H9 (cell line): ENCODE results near the gene NFATC1. TPM values are rescaled to one million over a fixed set of nuclear protein-coding genes. Genes with fewer than 3 reads are reported as not detected.

Source experiments
- DNase-seq: peaks from one replicate; pipeline ENCODE4 v3.0.0-alpha.2; 2017
- H2AFZ ChIP-seq: one replicate; pipeline ENCODE4 v1.6.1; 2013; ENCODE audit warnings: mild to moderate bottlenecking, low read length, control low read depth, moderate library complexity
- H2AK5ac ChIP-seq: 2 replicates; pipeline ENCODE4 v1.6.1; 2013; ENCODE audit warnings: low read length, control low read depth, mixed read lengths; ENCODE audit not compliant: insufficient read length
- H2BK120ac ChIP-seq: one replicate; pipeline ENCODE4 v1.6.1; 2013; ENCODE audit warnings: low read depth, mild to moderate bottlenecking, low read length, control low read depth, inconsistent platforms; ENCODE audit not compliant: poor library complexity, severe bottlenecking
- H2BK12ac ChIP-seq: 2 replicates; pipeline ENCODE4 v1.6.1; 2013; ENCODE audit warnings: low read length, control low read depth, mixed read lengths, low read depth; ENCODE audit not compliant: insufficient read length
- H2BK15ac ChIP-seq: 2 replicates; pipeline ENCODE4 v1.6.1; 2013; ENCODE audit warnings: low read depth, low read length, control low read depth
- H2BK20ac ChIP-seq: one replicate; pipeline ENCODE4 v1.6.1; 2013; ENCODE audit warnings: low read depth, mild to moderate bottlenecking, low read length, control low read depth, inconsistent platforms; ENCODE audit not compliant: poor library complexity, severe bottlenecking
- H2BK5ac ChIP-seq: 2 replicates; pipeline ENCODE4 v1.6.1; 2013; ENCODE audit warnings: low read length, control low read depth, mixed read lengths; ENCODE audit not compliant: insufficient read length
- H3K14ac ChIP-seq: 2 replicates; pipeline ENCODE4 v1.6.1; 2013; ENCODE audit warnings: low read length, control low read depth; ENCODE audit not compliant: insufficient read depth
- H3K18ac ChIP-seq: 2 replicates; pipeline ENCODE4 v1.6.1; 2013; ENCODE audit warnings: low read depth, mild to moderate bottlenecking, mixed read lengths, low read length, control low read depth; ENCODE audit not compliant: insufficient read length
- H3K23ac ChIP-seq: 2 replicates; pipeline ENCODE4 v1.6.1; 2013; ENCODE audit warnings: low read length, control low read depth, mixed read lengths, low read depth; ENCODE audit not compliant: insufficient read length
- H3K23me2 ChIP-seq: 2 replicates; pipeline ENCODE4 v1.6.1; 2013; ENCODE audit warnings: low read depth, mild to moderate bottlenecking, mixed read lengths, low read length, control low read depth; ENCODE audit not compliant: insufficient read length, poor library complexity, severe bottlenecking
- H3K27ac ChIP-seq: 2 replicates; pipeline ENCODE4 v1.5.1; 2013; ENCODE audit warnings: low read length, control low read depth, mixed read lengths, low read depth; ENCODE audit not compliant: insufficient read length
- H3K27me3 ChIP-seq: 2 replicates; pipeline ENCODE4 v1.6.1; 2013; ENCODE audit warnings: low read length, control low read depth, inconsistent platforms; ENCODE audit not compliant: insufficient read depth
- H3K4ac ChIP-seq: 2 replicates; pipeline ENCODE4 v1.6.1; 2013; ENCODE audit warnings: low read depth, mild to moderate bottlenecking, control low read depth, inconsistent platforms, low read length, moderate library complexity
- H3K4me1 ChIP-seq: 2 replicates; pipeline ENCODE4 v1.6.1; 2013; ENCODE audit warnings: low read length, control low read depth, inconsistent platforms; ENCODE audit not compliant: insufficient read depth
- H3K4me2 ChIP-seq: 2 replicates; pipeline ENCODE4 v1.6.1; 2013; ENCODE audit warnings: low read length, control low read depth, mixed read lengths; ENCODE audit not compliant: insufficient read length, insufficient read depth
- H3K56ac ChIP-seq: 2 replicates; pipeline ENCODE4 v1.6.1; 2013; ENCODE audit warnings: low read depth, mild to moderate bottlenecking, mixed read lengths, low read length, control low read depth; ENCODE audit not compliant: insufficient read length
- H3K79me1 ChIP-seq: 2 replicates; pipeline ENCODE4 v1.6.1; 2013; ENCODE audit warnings: low read depth, mild to moderate bottlenecking, moderate library complexity, low read length, control low read depth, inconsistent platforms; ENCODE audit not compliant: insufficient read depth, poor library complexity, severe bottlenecking
- H3K79me2 ChIP-seq: 2 replicates; pipeline ENCODE4 v1.6.1; 2013; ENCODE audit warnings: low read length, control low read depth, inconsistent platforms; ENCODE audit not compliant: insufficient read depth
- H3K9ac ChIP-seq: 2 replicates; pipeline ENCODE4 v1.6.1; 2013; ENCODE audit warnings: low read length, control low read depth, mixed read lengths; ENCODE audit not compliant: insufficient read length; ENCODE audit errors: extremely low read depth
- H3K9me3 ChIP-seq: one replicate; pipeline ENCODE4 v1.6.1; 2013; ENCODE audit warnings: low read depth, low read length, inconsistent platforms; ENCODE audit not compliant: control insufficient read depth
- H3T11ph ChIP-seq: one replicate; pipeline ENCODE4 v1.6.1; 2013; ENCODE audit warnings: mild to moderate bottlenecking, low read length, control low read depth, inconsistent platforms
- H4K20me1 ChIP-seq: one replicate; pipeline ENCODE4 v1.6.1; 2013; ENCODE audit not compliant: control insufficient read depth, insufficient read length, insufficient read depth
- H4K5ac ChIP-seq: 2 replicates; pipeline ENCODE4 v1.6.1; 2013; ENCODE audit warnings: low read depth, mild to moderate bottlenecking, mixed read lengths, low read length, control low read depth; ENCODE audit not compliant: insufficient read length
- H4K8ac ChIP-seq: replicated peaks from 2 replicates; pipeline ENCODE4 v1.6.1; 2013; ENCODE audit warnings: low read length, control low read depth, mixed read lengths, low read depth; ENCODE audit not compliant: insufficient read length
- H4K91ac ChIP-seq: 2 replicates; pipeline ENCODE4 v1.6.1; 2013; ENCODE audit warnings: low read depth, mild to moderate bottlenecking, moderate library complexity, mixed read lengths, low read length, control low read depth; ENCODE audit not compliant: insufficient read length
- H3K27ac Mint-ChIP-seq, 3 experiments: 2 replicates in 2 of 3; 3 replicates in 1 of 3; pipeline ENCODE4 v1.8.0; 2020 to 2021; ENCODE audit warnings: mixed read lengths in 3 of 3, mild to moderate bottlenecking in 1 of 3, moderate library complexity in 1 of 3
- H3K27me3 Mint-ChIP-seq: 2 replicates; pipeline ENCODE4 v1.8.0; 2021; ENCODE audit warnings: low read depth, mild to moderate bottlenecking, moderate library complexity, mixed read lengths
- H3K36me3 Mint-ChIP-seq, 3 experiments: 2 replicates in 2 of 3; 3 replicates in 1 of 3; pipeline ENCODE4 v1.8.0; 2020 to 2021; ENCODE audit warnings: low read depth in 3 of 3, mixed read lengths in 3 of 3; ENCODE audit not compliant: insufficient read depth in 1 of 3
- H3K4me1 Mint-ChIP-seq, 2 experiments: 2 replicates each; pipeline ENCODE4 v1.8.0; 2020; ENCODE audit warnings: mixed read lengths in 2 of 2
- H3K4me3 Mint-ChIP-seq, 2 experiments: 2 replicates in 1 of 2; 3 replicates in 1 of 2; pipeline ENCODE4 v1.8.0; 2020 to 2021; ENCODE audit warnings: mild to moderate bottlenecking in 2 of 2, mixed read lengths in 2 of 2, moderate library complexity in 1 of 2
- H3K9me3 Mint-ChIP-seq, 2 experiments: 2 replicates in 1 of 2; 3 replicates in 1 of 2; pipeline ENCODE4 v1.8.0; 2020; ENCODE audit warnings: mild to moderate bottlenecking in 2 of 2, mixed read lengths in 2 of 2, moderate library complexity in 1 of 2
- WGBS: extraction: QIAGEN DNeasy Blood & Tissue Kit; methylation state at CpG from one replicate; pipeline ENCODE4 v1.1.7; 2013; ENCODE audit warnings: missing lambda C conversion rate, low lambda C conversion rate, mixed read lengths; ENCODE audit not compliant: insufficient read length; ENCODE audit errors: extremely low coverage; 5-methylcytosine and 5-hydroxymethylcytosine counted together
- total RNA-seq: library from RNA; stranded (reverse); gene quantifications from 2 replicates; pipeline ENCODE4 v1.2.1, GENCODE V29; 2021
- TF ChIP-seq, protein P1 (sequence below): fragments of 200-600 bp; sonication (generic); conservative IDR thresholded peaks from 3 replicates; pipeline ENCODE4 v1.8.0; 2021; ENCODE audit warnings: antibody characterized with exemption, mild to moderate bottlenecking

NFATC1 gene
- total RNA-seq, 1 experiment from 2014 or later = 5.5 TPM

GRCh38 chr18:79510046-79510685, 114.4 kb downstream of the NFATC1 start:
- DNase-seq = no peak
- Histone ChIP-seq H2BK12ac (no peak overlapping the region), H3K9ac (no peak overlapping the region), H2AFZ (no peak overlapping the region), H2BK15ac (no peak overlapping the region), H4K8ac (no peak overlapping the region), H3K4me2 (no peak overlapping the region), H3T11ph (no peak overlapping the region), H3K27ac (no peak overlapping the region), H2AK5ac (no peak overlapping the region), H3K79me1 (no peaks in the 10 kb centered on the region), H4K91ac (no peak overlapping the region), H3K79me2 (no peaks in the 10 kb centered on the region), H3K9me3 (no peaks in the 10 kb centered on the region), H2BK120ac (no peak overlapping the region), H3K18ac (no peak overlapping the region), H3K14ac (no peak overlapping the region), H3K27me3 (no peaks in the 10 kb centered on the region; the same call in 1 of the 2 replicates), H2BK20ac (no peak overlapping the region), H2BK5ac (no peak overlapping the region), H3K23me2 (no peaks in the 10 kb centered on the region), H4K5ac (no peak overlapping the region), H3K4ac (no peak overlapping the region), H4K20me1 (no peaks in the 10 kb centered on the region), H3K56ac (no peak overlapping the region), H3K23ac (no peak overlapping the region), H3K4me1 (no peaks in the 10 kb centered on the region)
- TF ChIP-seq, protein P1, sequence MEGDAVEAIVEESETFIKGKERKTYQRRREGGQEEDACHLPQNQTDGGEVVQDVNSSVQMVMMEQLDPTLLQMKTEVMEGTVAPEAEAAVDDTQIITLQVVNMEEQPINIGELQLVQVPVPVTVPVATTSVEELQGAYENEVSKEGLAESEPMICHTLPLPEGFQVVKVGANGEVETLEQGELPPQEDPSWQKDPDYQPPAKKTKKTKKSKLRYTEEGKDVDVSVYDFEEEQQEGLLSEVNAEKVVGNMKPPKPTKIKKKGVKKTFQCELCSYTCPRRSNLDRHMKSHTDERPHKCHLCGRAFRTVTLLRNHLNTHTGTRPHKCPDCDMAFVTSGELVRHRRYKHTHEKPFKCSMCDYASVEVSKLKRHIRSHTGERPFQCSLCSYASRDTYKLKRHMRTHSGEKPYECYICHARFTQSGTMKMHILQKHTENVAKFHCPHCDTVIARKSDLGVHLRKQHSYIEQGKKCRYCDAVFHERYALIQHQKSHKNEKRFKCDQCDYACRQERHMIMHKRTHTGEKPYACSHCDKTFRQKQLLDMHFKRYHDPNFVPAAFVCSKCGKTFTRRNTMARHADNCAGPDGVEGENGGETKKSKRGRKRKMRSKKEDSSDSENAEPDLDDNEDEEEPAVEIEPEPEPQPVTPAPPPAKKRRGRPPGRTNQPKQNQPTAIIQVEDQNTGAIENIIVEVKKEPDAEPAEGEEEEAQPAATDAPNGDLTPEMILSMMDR = no peak
- WGBS = no CpG with 5 or more reads among the region's 20 CpGs
- Mint-ChIP-seq H3K4me3 (no peak overlapping the region), H3K27me3 (peaks cover 7% of the 10 kb centered on the region), H3K27ac (no peak overlapping the region), H3K36me3 (no peaks in the 10 kb centered on the region), H3K9me3 (no peaks in the 10 kb centered on the region; a peak in 1 of 5 replicates), H3K4me1 (peaks cover 4 to 16% of the 10 kb centered on the region in 2 experiments; a peak in 3 of 4 replicates)
